Esophagus squamous epithelium (tissue), 4 donors: ENCODE results near the gene PLEKHA5.

ENCODE experiments used
- POLR2A ChIP-seq, 4 donors: fragments of 450-650 bp; IDR thresholded peaks; one replicate each; pipeline ENCODE4 v1.6.1; 2017; ENCODE audit warnings: antibody characterized with exemption in 4 of 4, mild to moderate bottlenecking in 4 of 4, moderate library complexity in 3 of 4
- TF ChIP-seq, protein P1 (sequence below), 6 experiments: fragments of 450-650 bp in 4 of 6; fragments of 200-600 bp in 2 of 6; sonication (generic) in 2 of 6; IDR thresholded peaks; one replicate each; pipeline ENCODE4 v1.5.1; 2016 to 2019; ENCODE audit warnings: antibody characterized with exemption in 6 of 6, mild to moderate bottlenecking in 4 of 6, moderate library complexity in 4 of 6

DNA sequence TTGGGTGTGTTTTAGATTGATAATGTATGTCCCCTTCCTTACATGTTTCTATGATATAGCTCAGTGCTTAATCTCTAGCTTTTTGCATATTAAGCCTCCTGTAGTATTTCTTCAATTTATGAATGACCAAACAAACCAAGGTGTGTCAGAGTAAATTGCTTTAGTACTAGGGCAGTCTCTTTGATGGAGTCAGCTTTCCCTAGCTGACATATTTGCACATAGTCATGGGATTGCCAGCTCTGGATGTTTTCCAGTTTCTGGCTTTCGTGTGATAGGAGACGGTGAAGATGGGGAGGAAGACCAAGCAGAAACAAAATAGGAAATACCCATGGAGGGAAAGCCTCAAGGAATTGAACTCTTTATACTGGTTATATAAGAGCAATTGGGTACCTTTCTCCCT lies 148.9 kb downstream of the PLEKHA5 start:
- no peak for TF ChIP-seq POLR2A (IDR thresholded peaks at IDR 0.05)
- TF ChIP-seq, protein P1, sequence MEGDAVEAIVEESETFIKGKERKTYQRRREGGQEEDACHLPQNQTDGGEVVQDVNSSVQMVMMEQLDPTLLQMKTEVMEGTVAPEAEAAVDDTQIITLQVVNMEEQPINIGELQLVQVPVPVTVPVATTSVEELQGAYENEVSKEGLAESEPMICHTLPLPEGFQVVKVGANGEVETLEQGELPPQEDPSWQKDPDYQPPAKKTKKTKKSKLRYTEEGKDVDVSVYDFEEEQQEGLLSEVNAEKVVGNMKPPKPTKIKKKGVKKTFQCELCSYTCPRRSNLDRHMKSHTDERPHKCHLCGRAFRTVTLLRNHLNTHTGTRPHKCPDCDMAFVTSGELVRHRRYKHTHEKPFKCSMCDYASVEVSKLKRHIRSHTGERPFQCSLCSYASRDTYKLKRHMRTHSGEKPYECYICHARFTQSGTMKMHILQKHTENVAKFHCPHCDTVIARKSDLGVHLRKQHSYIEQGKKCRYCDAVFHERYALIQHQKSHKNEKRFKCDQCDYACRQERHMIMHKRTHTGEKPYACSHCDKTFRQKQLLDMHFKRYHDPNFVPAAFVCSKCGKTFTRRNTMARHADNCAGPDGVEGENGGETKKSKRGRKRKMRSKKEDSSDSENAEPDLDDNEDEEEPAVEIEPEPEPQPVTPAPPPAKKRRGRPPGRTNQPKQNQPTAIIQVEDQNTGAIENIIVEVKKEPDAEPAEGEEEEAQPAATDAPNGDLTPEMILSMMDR (IDR thresholded peaks at IDR 0.05): no peak
